Adrenal gland (tissue), 12 donors: Measurements from ENCODE around the gene CBFA2T3. TPM values are rescaled to one million over a fixed set of nuclear protein-coding genes. Genes with fewer than 3 reads are reported as not detected.

ENCODE experiments used
- DNase-seq, 7 donors: peaks; one replicate each; pipeline ENCODE4 v3.0.0-alpha.2; 2019 to 2020
- H3K27ac ChIP-seq, 5 donors: fragments of 200-600 bp; sonication (generic) in 4 of 5; 1 replicate in 3 of 5; 2 replicates in 2 of 5; pipeline versions ENCODE4 v1.5.1 to v1.8.0; 2016 to 2020; ENCODE audit warnings: mild to moderate bottlenecking in 1 of 5
- H3K27me3 ChIP-seq: fragments of 200-600 bp; 2 replicates; pipeline ENCODE4 v1.8.0; 2021
- H3K36me3 ChIP-seq, 2 donors: fragments of 200-600 bp; replicated peaks in 1 of 2; 1 replicate in 1 of 2; 2 replicates in 1 of 2; pipeline versions ENCODE4 v1.5.1 to v1.8.0; 2018 to 2022
- H3K4me1 ChIP-seq, 2 donors: fragments of 200-600 bp; replicated peaks in 1 of 2; 1 replicate in 1 of 2; 2 replicates in 1 of 2; pipeline versions ENCODE4 v1.5.1 to v1.8.0; 2018 to 2021
- H3K4me3 ChIP-seq, 4 donors: fragments of 200-600 bp; sonication (generic) in 3 of 4; one replicate each; pipeline ENCODE4 v1.5.1; 2016 to 2018
- H3K9me3 ChIP-seq, 3 donors: fragments of 200-600 bp; sonication (generic) in 1 of 3; replicated peaks in 1 of 3; 1 replicate in 2 of 3; 2 replicates in 1 of 3; pipeline versions ENCODE4 v1.5.1 to v1.8.0; 2016 to 2021
- POLR2A ChIP-seq, 2 donors: fragments of 450-650 bp; IDR thresholded peaks; one replicate each; pipeline ENCODE4 v1.6.1; 2017; ENCODE audit warnings: antibody characterized with exemption in 2 of 2, mild to moderate bottlenecking in 2 of 2, moderate library complexity in 1 of 2
- WGBS, 4 donors: extraction: QIAGEN DNeasy Blood & Tissue Kit in 2 of 4; methylation state at CpG; one replicate each; pipeline versions ENCODE4 v1.1.5 to v1.1.7; 2013 to 2017; 5-methylcytosine and 5-hydroxymethylcytosine counted together
- intact Hi-C, 2 donors: fragments of 100-400 bp; cut with DNase I; formaldehyde crosslinking; loops; one replicate each; pipeline versions ENCODE4 v1.14.1 to v1.15.0; 2022 to 2023
- polyA plus RNA-seq, 3 donors: library from polyadenylated mRNA; stranded (reverse); fragments of 200-250 nt in 2 of 3; fragments of 350-450 nt in 1 of 3; fragmentation: Illumina TruSeq in 1 of 3; extraction: RNeasy Lipid Tissue Mini Kit (QIAGEN cat#74804) in 1 of 3; gene quantifications; one replicate each; pipeline ENCODE4 v1.2.3, GENCODE V29; 2013 to 2014
- total RNA-seq, 9 donors: library from RNA; depleted of rRNA in 4 of 9; stranded (reverse); fragments of >200 nt in 4 of 9; fragments of 120-200 nt in 1 of 9; fragmentation: NEBNext Ultra II Directional in 1 of 9; extraction: Animal tissue kit (Norgen Biotek cat#: 25700) in 1 of 9; gene quantifications; one replicate each; pipeline versions ENCODE4 v1.1.0 to v1.2.4, GENCODE V29; 2013 to 2023
- TF ChIP-seq, protein P1 (sequence below), 6 experiments: fragments of 450-650 bp in 4 of 6; fragments of 200-600 bp in 2 of 6; sonication (generic) in 1 of 6; IDR thresholded peaks; 1 replicate in 5 of 6; 2 replicates in 1 of 6; pipeline versions ENCODE4 v1.5.1 to v1.8.0; 2016 to 2021; ENCODE audit warnings: antibody characterized with exemption in 6 of 6, mild to moderate bottlenecking in 2 of 6, moderate library complexity in 1 of 6
- donor health status: healthy with polysubstance abuse.
- donor health status: Bipolar disorder and iron deficiency.
- donor health status: DM: yes; HTN: yes; CAD: no.
- donor health status: DM: no; HTN: no; CAD: no.
- donor health status: DM: no; HTN: no; CAD: no.
- donor health status: DM: yes; HTN: yes; CAD: no.

CBFA2T3 gene
- total and polyA plus RNA-seq, 12 donors: 0.30 to 16.9 (median 2.2) TPM

DNA sequence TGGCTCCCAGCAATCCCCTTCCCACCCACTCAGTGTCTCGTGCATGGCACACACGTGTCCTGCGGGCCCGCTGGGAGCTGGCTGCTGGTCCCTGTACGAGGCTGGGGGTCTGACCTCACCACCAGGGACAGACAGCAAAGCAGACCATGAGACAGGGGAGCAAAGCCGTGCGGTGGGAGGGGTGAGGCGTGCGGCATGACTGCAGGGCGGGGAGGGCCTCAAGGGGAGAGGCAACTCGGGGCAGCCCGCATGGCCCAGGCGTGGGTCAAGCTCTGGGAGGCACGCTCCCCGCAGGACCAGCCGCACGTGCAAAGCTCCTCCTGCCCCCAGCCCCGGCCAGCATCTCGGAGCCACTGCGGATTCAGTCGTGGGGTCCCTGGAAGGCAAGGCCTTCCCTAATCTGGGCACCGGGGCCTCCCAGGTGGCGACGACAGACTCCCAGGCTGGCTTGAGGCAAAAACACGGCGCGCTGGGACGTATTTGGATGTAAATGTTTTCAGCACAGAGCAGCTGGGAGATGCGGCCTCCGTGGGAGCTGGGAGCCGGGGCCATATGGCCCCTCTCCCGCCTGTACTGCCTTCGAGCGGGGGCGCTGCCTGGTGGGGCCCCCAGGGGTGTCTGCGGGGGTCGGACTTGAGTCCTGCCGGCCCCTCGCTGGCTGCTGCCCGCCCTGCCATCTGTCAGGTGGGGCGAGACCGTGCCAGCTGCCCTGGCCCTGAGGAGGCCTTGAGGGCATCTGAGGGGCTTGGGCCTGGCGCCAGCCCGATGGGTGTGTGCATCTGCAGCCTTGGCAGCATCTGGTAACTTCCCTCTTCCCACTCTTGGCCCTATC is 12.2 kb upstream of the CBFA2T3 start:
- H3K4me3 ChIP-seq: no peak overlapping the region
- 79 to 88% (median 84%) methylated on average over 19 to 44 of the region's 44 CpGs for WGBS, 4 donors
- intact Hi-C loops: no loop called here

GRCh38 chr16:88985521-88985920 is 8.5 kb upstream of the CBFA2T3 start:
- Histone ChIP-seq H3K27me3 (no peaks in the 10 kb centered on the region), H3K27ac (no peak overlapping the region), H3K4me3 (no peak overlapping the region), H3K9me3 (no peaks in the 10 kb centered on the region), H3K36me3 (no peaks in the 10 kb centered on the region), H3K4me1 (no peaks in the 10 kb centered on the region)
- 36 to 80% (median 77%) methylated on average over 3 to 13 of the region's 13 CpGs for WGBS, 4 donors
- no peak for TF ChIP-seq POLR2A (IDR thresholded peaks at IDR 0.05)
- TF ChIP-seq, protein P1, sequence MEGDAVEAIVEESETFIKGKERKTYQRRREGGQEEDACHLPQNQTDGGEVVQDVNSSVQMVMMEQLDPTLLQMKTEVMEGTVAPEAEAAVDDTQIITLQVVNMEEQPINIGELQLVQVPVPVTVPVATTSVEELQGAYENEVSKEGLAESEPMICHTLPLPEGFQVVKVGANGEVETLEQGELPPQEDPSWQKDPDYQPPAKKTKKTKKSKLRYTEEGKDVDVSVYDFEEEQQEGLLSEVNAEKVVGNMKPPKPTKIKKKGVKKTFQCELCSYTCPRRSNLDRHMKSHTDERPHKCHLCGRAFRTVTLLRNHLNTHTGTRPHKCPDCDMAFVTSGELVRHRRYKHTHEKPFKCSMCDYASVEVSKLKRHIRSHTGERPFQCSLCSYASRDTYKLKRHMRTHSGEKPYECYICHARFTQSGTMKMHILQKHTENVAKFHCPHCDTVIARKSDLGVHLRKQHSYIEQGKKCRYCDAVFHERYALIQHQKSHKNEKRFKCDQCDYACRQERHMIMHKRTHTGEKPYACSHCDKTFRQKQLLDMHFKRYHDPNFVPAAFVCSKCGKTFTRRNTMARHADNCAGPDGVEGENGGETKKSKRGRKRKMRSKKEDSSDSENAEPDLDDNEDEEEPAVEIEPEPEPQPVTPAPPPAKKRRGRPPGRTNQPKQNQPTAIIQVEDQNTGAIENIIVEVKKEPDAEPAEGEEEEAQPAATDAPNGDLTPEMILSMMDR (IDR thresholded peaks at IDR 0.05): no peak
- no peak for DNase-seq
- intact Hi-C loops: no loop called here

More for the DNA sequence above, 12.2 kb upstream of the CBFA2T3 start:
- Histone ChIP-seq H3K9me3 (no peaks in the 10 kb centered on the region), H3K36me3 (no peaks in the 10 kb centered on the region), H3K27me3 (peaks cover 4% of the 10 kb centered on the region), H3K27ac (no peak overlapping the region), H3K4me1 (no peaks in the 10 kb centered on the region)
- no peak for TF ChIP-seq POLR2A (IDR thresholded peaks at IDR 0.05)
- TF ChIP-seq, protein P1 (IDR thresholded peaks at IDR 0.05): no peak
- no peak for DNase-seq

GRCh38 chr16:88983771-88984687 is 7.0 kb upstream of the CBFA2T3 start:
- intact Hi-C loops: no loop called here
- 76 to 95% (median 79%) methylated on average over 16 to 41 of the region's 41 CpGs for WGBS, 4 donors
- no peaks in the 10 kb centered on the region for H3K27me3 ChIP-seq

More at GRCh38 chr16:88983771-88984687, 7.0 kb upstream of the CBFA2T3 start:
- Histone ChIP-seq H3K27ac (no peak overlapping the region), H3K36me3 (no peaks in the 10 kb centered on the region), H3K4me3 (no peak overlapping the region), H3K4me1 (no peaks in the 10 kb centered on the region), H3K9me3 (no peaks in the 10 kb centered on the region)
- TF ChIP-seq, protein P1 (IDR thresholded peaks at IDR 0.05): no peak
- TF ChIP-seq POLR2A (IDR thresholded peaks at IDR 0.05): no peak
- no peak for DNase-seq
